ENCODE measurements around the gene FBXO46.

- TF ChIP-seq USF1 (IDR thresholded peaks at IDR 0.05) (no peak), REST (IDR thresholded peaks at IDR 0.05; ENCODE audit: low read depth) (no peak), YY1 (IDR thresholded peaks at IDR 0.05; ENCODE audit: low read depth) (no peak), MAX (IDR thresholded peaks at IDR 0.05) (no peak), RAD21 (IDR thresholded peaks at IDR 0.05; ENCODE audit: low read depth) (no peak), EP300 (IDR thresholded peaks at IDR 0.05; ENCODE audit: borderline replicate concordance) (no peak)
Observed at GRCh38 chr19:45739498-45740439, 9.1 kb upstream of the FBXO46 start.

All from Ishikawa (cell line).